Panc1 (cell line): ENCODE results near the gene RYR3.

Experiments
- CTCF ChIP-seq: fragments of 450-650 bp; IDR thresholded peaks from 2 replicates; pipeline ENCODE4 v1.5.1; 2017; ENCODE audit warnings: mild to moderate bottlenecking
- POLR2AphosphoS5 ChIP-seq: IDR thresholded peaks from 2 replicates; pipeline ENCODE4 v1.6.1; 2012; ENCODE audit warnings: mild to moderate bottlenecking, low read depth, low read length, moderate library complexity
- REST ChIP-seq, 2 experiments: IDR thresholded peaks; 2 replicates each; pipeline ENCODE4 v1.6.1; 2011 to 2012; ENCODE audit warnings: low read depth in 2 of 2, control low read depth in 1 of 2, low read length in 1 of 2, mild to moderate bottlenecking in 1 of 2, moderate library complexity in 1 of 2; ENCODE audit not compliant: insufficient read depth in 1 of 2
- SIN3A ChIP-seq: IDR thresholded peaks from 2 replicates; pipeline ENCODE4 v1.6.1; 2012; ENCODE audit warnings: low read depth, mild to moderate bottlenecking, low read length, moderate library complexity, borderline replicate concordance; ENCODE audit not compliant: insufficient read depth
- TCF7L2 ChIP-seq: IDR thresholded peaks from 2 replicates; pipeline ENCODE4 v1.6.1; 2011; ENCODE audit warnings: mild to moderate bottlenecking, low read depth, low read length, inconsistent platforms

GRCh38 chr15:33840615-33841014 lies 529.8 kb downstream of the RYR3 start:
- TF ChIP-seq POLR2AphosphoS5 = no peak
- no peak for TF ChIP-seq CTCF
- no peak for TF ChIP-seq TCF7L2
- no peak for TF ChIP-seq SIN3A
- no peak for TF ChIP-seq REST (IDR thresholded peaks at IDR 0.05; ENCODE audit: insufficient read depth in 1 of 2, low read depth in 2 of 2, low read length in 1 of 2)
